GM23338 (cell line): ENCODE data around the gene FOXJ3. TPM values are rescaled to one million over a fixed set of nuclear protein-coding genes. Genes with fewer than 3 reads are reported as not detected.

Experiments
- ATAC-seq: fragments of 200-7000 bp; cut with Tn5 transposase; 3 replicates; pipeline ENCODE4 v1.9.1; 2020
- DNase-seq: peaks from one replicate; pipeline ENCODE4 v3.0.0-alpha.2; 2015; ENCODE audit warnings: low spot score
- H2AFZ ChIP-seq: fragments of 200-600 bp; sonication (generic); 2 replicates; pipeline ENCODE4 v1.8.0; 2016; ENCODE audit warnings: antibody characterized with exemption, mild to moderate bottlenecking, moderate library complexity
- H3F3A ChIP-seq: fragments of 200-600 bp; sonication (generic); replicated peaks from 2 replicates; pipeline ENCODE4 v1.8.0; 2017; ENCODE audit warnings: antibody characterized with exemption, mixed run types, low read depth
- H3K27ac ChIP-seq: fragments of 200-600 bp; sonication (generic); 2 replicates; pipeline ENCODE4 v1.6.1; 2016; ENCODE audit warnings: low read depth
- H3K27me3 ChIP-seq: fragments of 200-600 bp; sonication (generic); 2 replicates; pipeline ENCODE4 v1.8.0; 2016; ENCODE audit warnings: mild to moderate bottlenecking, mixed run types, moderate library complexity; ENCODE audit not compliant: insufficient read depth
- H3K36me3 ChIP-seq: fragments of 200-600 bp; sonication (generic); 2 replicates; pipeline ENCODE4 v1.8.0; 2016; ENCODE audit warnings: mild to moderate bottlenecking; ENCODE audit not compliant: insufficient read depth
- H3K4me1 ChIP-seq: fragments of 200-600 bp; sonication (generic); 2 replicates; pipeline ENCODE4 v1.8.0; 2016; ENCODE audit warnings: mild to moderate bottlenecking, moderate library complexity; ENCODE audit not compliant: insufficient read depth
- H3K4me2 ChIP-seq: fragments of 200-600 bp; sonication (generic); 2 replicates; pipeline ENCODE4 v1.7.1; 2017; ENCODE audit warnings: mixed run types
- H3K4me3 ChIP-seq: fragments of 200-600 bp; sonication (generic); 2 replicates; pipeline ENCODE4 v1.6.1; 2016; ENCODE audit warnings: mixed run types
- H3K79me2 ChIP-seq: fragments of 200-600 bp; sonication (generic); replicated peaks from 2 replicates; pipeline ENCODE4 v1.8.0; 2017; ENCODE audit warnings: mild to moderate bottlenecking; ENCODE audit not compliant: insufficient read depth
- H3K9me2 ChIP-seq: fragments of 200-600 bp; sonication (generic); 2 replicates; pipeline ENCODE4 v1.8.0; 2017; ENCODE audit not compliant: insufficient read depth
- H4K20me1 ChIP-seq: fragments of 200-600 bp; sonication (generic); replicated peaks from 2 replicates; pipeline ENCODE4 v1.8.0; 2017; ENCODE audit warnings: mild to moderate bottlenecking; ENCODE audit not compliant: insufficient read depth
- H3K27ac Mint-ChIP-seq: 2 replicates; pipeline ENCODE4 v1.8.0; 2020; ENCODE audit warnings: inconsistent platforms, mild to moderate bottlenecking, moderate library complexity, mixed read lengths
- H3K27me3 Mint-ChIP-seq: 3 replicates; pipeline ENCODE4 v1.8.0; 2022; ENCODE audit warnings: low read depth, mild to moderate bottlenecking, moderate library complexity, mixed read lengths, inconsistent platforms; ENCODE audit not compliant: insufficient read depth, poor library complexity
- H3K36me3 Mint-ChIP-seq: 3 replicates; pipeline ENCODE4 v1.8.0; 2021; ENCODE audit warnings: low read depth, mild to moderate bottlenecking, inconsistent platforms, moderate library complexity, mixed read lengths
- H3K4me1 Mint-ChIP-seq: 3 replicates; pipeline ENCODE4 v1.8.0; 2020; ENCODE audit warnings: mild to moderate bottlenecking, inconsistent platforms, mixed read lengths
- H3K4me3 Mint-ChIP-seq: 3 replicates; pipeline ENCODE4 v1.8.0; 2021; ENCODE audit warnings: moderate library complexity, mild to moderate bottlenecking, inconsistent platforms, mixed read lengths
- H3K9me3 Mint-ChIP-seq: 3 replicates; pipeline ENCODE4 v1.8.0; 2020; ENCODE audit warnings: moderate library complexity, mild to moderate bottlenecking, inconsistent platforms, mixed read lengths
- CREB1 ChIP-seq: fragments of 250-450 bp; sonication (Bioruptor Pico); IDR thresholded peaks from 2 replicates; pipeline ENCODE4 v1.5.0; 2020; ENCODE audit warnings: low read depth, mild to moderate bottlenecking, moderate library complexity
- ETS1 ChIP-seq: IDR thresholded peaks from 2 replicates; pipeline ENCODE4 v1.6.1; 2016; ENCODE audit warnings: antibody characterized with exemption
- EZH2phosphoT487 ChIP-seq: fragments of 200-600 bp; sonication (generic); IDR thresholded peaks from one replicate; pipeline ENCODE4 v1.8.1; 2018; ENCODE audit warnings: antibody characterized with exemption; ENCODE audit not compliant: unreplicated experiment
- JUNB ChIP-seq: IDR thresholded peaks from one replicate; pipeline ENCODE4 v1.6.1; 2016; ENCODE audit warnings: antibody characterized with exemption; ENCODE audit not compliant: unreplicated experiment
- NANOG ChIP-seq: IDR thresholded peaks from 2 replicates; pipeline ENCODE4 v1.6.1; 2016; ENCODE audit warnings: antibody characterized with exemption, borderline replicate concordance
- POLR2AphosphoS5 ChIP-seq: IDR thresholded peaks from 2 replicates; pipeline ENCODE4 v1.6.1; 2016; ENCODE audit warnings: antibody characterized with exemption, low read depth
- REST ChIP-seq: IDR thresholded peaks from one replicate; pipeline ENCODE4 v1.6.1; 2018; ENCODE audit warnings: antibody characterized with exemption; ENCODE audit not compliant: unreplicated experiment
- STAT1 ChIP-seq: IDR thresholded peaks from one replicate; pipeline ENCODE4 v1.6.1; 2016; ENCODE audit warnings: antibody characterized with exemption; ENCODE audit not compliant: unreplicated experiment
- ZNF114 ChIP-seq: fragments of 250-450 bp; sonication (Bioruptor Pico); IDR thresholded peaks from 2 replicates; pipeline ENCODE4 v1.5.0; 2020; ENCODE audit warnings: mild to moderate bottlenecking, moderate library complexity
- ZNF331 ChIP-seq: fragments of 250-450 bp; sonication (Bioruptor Pico); IDR thresholded peaks from 2 replicates; pipeline ENCODE4 v1.5.0; 2020; ENCODE audit warnings: low read depth, mild to moderate bottlenecking, moderate library complexity
- ZNF462 ChIP-seq: fragments of 250-450 bp; sonication (Bioruptor Pico); IDR thresholded peaks from 2 replicates; pipeline ENCODE4 v1.5.0; 2020; ENCODE audit warnings: mild to moderate bottlenecking, moderate library complexity
- polyA plus RNA-seq: library from polyadenylated mRNA; unstranded; fragments of >200 nt; fragmentation: Nextera tagmentation; extraction: Ambion mirVana; gene quantifications from 2 replicates; pipeline ENCODE4 v1.2.1, GENCODE V29; 2016
- total RNA-seq: library from RNA; depleted of rRNA; stranded (reverse); fragments of >200 nt; shearing (Covaris generic); gene quantifications from 2 replicates; pipeline ENCODE4 v1.2.3, GENCODE V29; 2014
- TF ChIP-seq, protein P1 (sequence below), 2 experiments: fragments of 200-600 bp in 1 of 2; sonication (generic) in 1 of 2; conservative IDR thresholded peaks; 2 replicates each; pipeline versions ENCODE4 v1.5.1 to v1.6.1; 2016 to 2017; ENCODE audit warnings: antibody characterized with exemption in 2 of 2, low read depth in 2 of 2, mild to moderate bottlenecking in 2 of 2, moderate library complexity in 1 of 2

The FOXJ3 gene
- total and polyA plus RNA-seq, 2 experiments from 2014 or later: 36.6 to 53.3 TPM

GRCh38 chr1:42316292-42316691, 18.7 kb downstream of the FOXJ3 start (continued):
- TF ChIP-seq ZNF462 (CRISPR knock-in tag): no peak
- no peak for TF ChIP-seq STAT1

- DNase-seq (no peak), ATAC-seq (no peak)
- no peaks in the 10 kb centered on the region for H3K9me2 ChIP-seq
- H3K4me3 Mint-ChIP-seq: no peak overlapping the region
- H3K36me3 Mint-ChIP-seq: 0 out of 3 replicates have a peak, but pooled peaks cover 6% of the 10 kb centered on the region
- H2AFZ ChIP-seq: no peak overlapping the region
- no peak overlapping the region for H3K27ac Mint-ChIP-seq
- H3K4me1 ChIP-seq: peaks cover 8% of the 10 kb centered on the region
- H3K79me2 ChIP-seq: peaks cover 100% of the 10 kb centered on the region
- H4K20me1 ChIP-seq: peaks cover 84% of the 10 kb centered on the region
- H3F3A ChIP-seq: no peaks in the 10 kb centered on the region
- H3K27me3 ChIP-seq: no peaks in the 10 kb centered on the region
- peaks cover 38% of the 10 kb centered on the region for H3K4me1 Mint-ChIP-seq
- peaks cover 4% of the 10 kb centered on the region; the same call in 1 of the 2 replicates for H3K36me3 ChIP-seq
- no peak overlapping the region for H3K4me2 ChIP-seq
- H3K27me3 Mint-ChIP-seq: peaks cover 3% of the 10 kb centered on the region
- H3K27ac ChIP-seq: no peak overlapping the region; the same call in 1 of the 2 replicates
- H3K4me3 ChIP-seq: no peak overlapping the region
- no peaks in the 10 kb centered on the region for H3K9me3 Mint-ChIP-seq
- TF ChIP-seq ETS1: no peak
- no peak for TF ChIP-seq STAT1
- TF ChIP-seq NANOG: no peak
- TF ChIP-seq EZH2phosphoT487: no peak
- TF ChIP-seq ZNF114 (CRISPR knock-in tag): no peak
- no peak for TF ChIP-seq POLR2AphosphoS5
- TF ChIP-seq CREB1 (CRISPR knock-in tag): no peak
- TF ChIP-seq, protein P1, sequence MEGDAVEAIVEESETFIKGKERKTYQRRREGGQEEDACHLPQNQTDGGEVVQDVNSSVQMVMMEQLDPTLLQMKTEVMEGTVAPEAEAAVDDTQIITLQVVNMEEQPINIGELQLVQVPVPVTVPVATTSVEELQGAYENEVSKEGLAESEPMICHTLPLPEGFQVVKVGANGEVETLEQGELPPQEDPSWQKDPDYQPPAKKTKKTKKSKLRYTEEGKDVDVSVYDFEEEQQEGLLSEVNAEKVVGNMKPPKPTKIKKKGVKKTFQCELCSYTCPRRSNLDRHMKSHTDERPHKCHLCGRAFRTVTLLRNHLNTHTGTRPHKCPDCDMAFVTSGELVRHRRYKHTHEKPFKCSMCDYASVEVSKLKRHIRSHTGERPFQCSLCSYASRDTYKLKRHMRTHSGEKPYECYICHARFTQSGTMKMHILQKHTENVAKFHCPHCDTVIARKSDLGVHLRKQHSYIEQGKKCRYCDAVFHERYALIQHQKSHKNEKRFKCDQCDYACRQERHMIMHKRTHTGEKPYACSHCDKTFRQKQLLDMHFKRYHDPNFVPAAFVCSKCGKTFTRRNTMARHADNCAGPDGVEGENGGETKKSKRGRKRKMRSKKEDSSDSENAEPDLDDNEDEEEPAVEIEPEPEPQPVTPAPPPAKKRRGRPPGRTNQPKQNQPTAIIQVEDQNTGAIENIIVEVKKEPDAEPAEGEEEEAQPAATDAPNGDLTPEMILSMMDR (conservative IDR thresholded peaks at IDR 0.05; ENCODE audit: low read depth in 2 of 2): no peak
- no peak for TF ChIP-seq JUNB
- no peak for TF ChIP-seq ZNF331 (CRISPR knock-in tag)
- TF ChIP-seq REST: no peak
These were observed 19.5 kb downstream of the FOXJ3 start for GRCh38 chr1:42315500-42315899.
